Astrocyte (in vitro differentiated cells and primary cell): ENCODE data around the gene TBXAS1. TPM values are rescaled to one million over a fixed set of nuclear protein-coding genes. Genes with fewer than 3 reads are reported as not detected.

Source experiments
- DNase-seq: peaks from one replicate; pipeline ENCODE4 v3.0.0-alpha.2; 2010; ENCODE audit warnings: low read depth
- FAIRE-seq: peaks from 2 replicates; lab custom pipeline; 2011; peaks lifted over from hg19 to GRCh38; lab: Jason Lieb, UNC
- H2AFZ ChIP-seq: 2 replicates; pipeline ENCODE4 v1.6.0; 2012; ENCODE audit warnings: low read depth, low read length, inconsistent platforms
- H3K27ac ChIP-seq: 2 replicates; pipeline ENCODE4 v1.5.1; 2011; ENCODE audit warnings: low read depth, low read length, inconsistent platforms
- H3K27me3 ChIP-seq: 2 replicates; pipeline ENCODE4 v1.6.0; 2011; ENCODE audit warnings: low read length, inconsistent platforms; ENCODE audit not compliant: insufficient read depth
- H3K36me3 ChIP-seq: 2 replicates; pipeline ENCODE4 v1.5.1; 2011; ENCODE audit warnings: low read length, inconsistent platforms; ENCODE audit not compliant: insufficient read depth
- H3K4me1 ChIP-seq: 2 replicates; pipeline ENCODE4 v1.5.1; 2011; ENCODE audit warnings: low read length, inconsistent platforms; ENCODE audit not compliant: insufficient read depth
- H3K4me2 ChIP-seq: 2 replicates; pipeline ENCODE4 v1.6.0; 2012; ENCODE audit warnings: low read length, inconsistent platforms
- H3K4me3 ChIP-seq: 2 replicates; pipeline ENCODE4 v1.5.1; 2011; ENCODE audit warnings: low read depth, mild to moderate bottlenecking, low read length, inconsistent platforms; ENCODE audit not compliant: insufficient read depth
- H3K79me2 ChIP-seq: 2 replicates; pipeline ENCODE4 v1.6.0; 2012; ENCODE audit warnings: mild to moderate bottlenecking, low read length, inconsistent platforms; ENCODE audit not compliant: insufficient read depth
- H3K9ac ChIP-seq: 2 replicates; pipeline ENCODE4 v1.6.0; 2012; ENCODE audit warnings: mild to moderate bottlenecking, low read length, inconsistent platforms
- H3K9me3 ChIP-seq: 2 replicates; pipeline ENCODE4 v1.5.1; 2012; ENCODE audit warnings: low read depth, mild to moderate bottlenecking, low read length, inconsistent platforms; ENCODE audit not compliant: insufficient read depth
- H4K20me1 ChIP-seq: 2 replicates; pipeline ENCODE4 v1.6.0; 2012; ENCODE audit warnings: low read length, inconsistent platforms; ENCODE audit not compliant: insufficient read depth
- H3K27ac Mint-ChIP-seq: one replicate; pipeline ENCODE4 v1.8.0; 2021; ENCODE audit warnings: mild to moderate bottlenecking, mixed read lengths; ENCODE audit not compliant: unreplicated experiment
- H3K27me3 Mint-ChIP-seq: one replicate; pipeline ENCODE4 v1.8.0; 2021; ENCODE audit warnings: low read depth, mixed read lengths; ENCODE audit not compliant: unreplicated experiment
- H3K36me3 Mint-ChIP-seq: one replicate; pipeline ENCODE4 v1.8.0; 2021; ENCODE audit warnings: low read depth, mixed read lengths; ENCODE audit not compliant: unreplicated experiment
- H3K4me1 Mint-ChIP-seq: one replicate; pipeline ENCODE4 v1.8.0; 2021; ENCODE audit warnings: low read depth, mixed read lengths; ENCODE audit not compliant: unreplicated experiment
- H3K4me3 Mint-ChIP-seq: one replicate; pipeline ENCODE4 v1.8.0; 2021; ENCODE audit warnings: mild to moderate bottlenecking, moderate library complexity, mixed read lengths; ENCODE audit not compliant: unreplicated experiment
- H3K9me3 Mint-ChIP-seq: one replicate; pipeline ENCODE4 v1.8.0; 2021; ENCODE audit warnings: mild to moderate bottlenecking, mixed read lengths; ENCODE audit not compliant: unreplicated experiment
- CTCF ChIP-seq: IDR thresholded peaks from 2 replicates; pipeline ENCODE4 v1.5.1; 2011; ENCODE audit warnings: low read depth, mild to moderate bottlenecking, inconsistent platforms, low read length, moderate library complexity; ENCODE audit not compliant: insufficient read depth
- EZH2 ChIP-seq: IDR thresholded peaks from 2 replicates; pipeline ENCODE4 v1.6.1; 2012; ENCODE audit warnings: mild to moderate bottlenecking, low read length, inconsistent platforms; ENCODE audit not compliant: insufficient read depth
- total RNA-seq: library from RNA; stranded (reverse); gene quantifications from 2 replicates; pipeline ENCODE4 v1.2.1, GENCODE V29; 2021

Gene TBXAS1
- total RNA-seq, 1 donor from 2014 or later: 1.1 TPM

- no peak overlapping the region for H3K27ac ChIP-seq
- H3K36me3 Mint-ChIP-seq: peaks cover 7% of the 10 kb centered on the region
- no peaks in the 10 kb centered on the region for H3K79me2 ChIP-seq
- peaks cover under 1% of the 10 kb centered on the region for H3K4me1 Mint-ChIP-seq
- H3K4me1 ChIP-seq: no peaks in the 10 kb centered on the region
- no peak for TF ChIP-seq CTCF
- TF ChIP-seq EZH2: no peak
- H3K9me3 ChIP-seq: peaks cover 5% of the 10 kb centered on the region
- no peaks in the 10 kb centered on the region for H3K36me3 ChIP-seq
- H3K9ac ChIP-seq: no peak overlapping the region
- H3K27ac Mint-ChIP-seq: no peak overlapping the region
- no peak overlapping the region for H3K4me3 Mint-ChIP-seq
- DNase-seq (no peak), FAIRE-seq (no peak)
- no peak overlapping the region for H3K4me3 ChIP-seq
- no peaks in the 10 kb centered on the region for H4K20me1 ChIP-seq
- H2AFZ ChIP-seq: no peak overlapping the region
- peaks cover 23% of the 10 kb centered on the region for H3K27me3 Mint-ChIP-seq
- H3K9me3 Mint-ChIP-seq: peaks cover 12% of the 10 kb centered on the region
- no peak overlapping the region for H3K4me2 ChIP-seq
- H3K27me3 ChIP-seq: peaks cover 12% of the 10 kb centered on the region
These were observed 9.0 kb upstream of the TBXAS1 start for GRCh38 chr7:139820089-139820488.

- no peak overlapping the region for H2AFZ ChIP-seq
- H3K36me3 ChIP-seq: no peaks in the 10 kb centered on the region
- peaks cover 5% of the 10 kb centered on the region for H3K9me3 ChIP-seq
- no peak for DNase-seq
- peaks cover 12% of the 10 kb centered on the region for H3K27me3 ChIP-seq
- H4K20me1 ChIP-seq: no peaks in the 10 kb centered on the region
- Mint-ChIP-seq H3K4me1 (peaks cover 12% of the 10 kb centered on the region), H3K27me3 (peaks cover 17% of the 10 kb centered on the region), H3K9me3 (peaks cover 9% of the 10 kb centered on the region), H3K27ac (no peak overlapping the region), H3K4me3 (no peak overlapping the region), H3K36me3 (peaks cover 7% of the 10 kb centered on the region)
- FAIRE-seq: no peak
- no peak overlapping the region for H3K4me2 ChIP-seq
- H3K9ac ChIP-seq: no peak overlapping the region
- peaks cover 8% of the 10 kb centered on the region for H3K4me1 ChIP-seq
- H3K79me2 ChIP-seq: no peaks in the 10 kb centered on the region
- H3K27ac ChIP-seq: no peak overlapping the region
- TF ChIP-seq EZH2 (no peak), CTCF (no peak)
- H3K4me3 ChIP-seq: no peak overlapping the region
These were observed 7.5 kb upstream of the TBXAS1 start for GRCh38 chr7:139821349-139822105.

GRCh38 chr7:139822855-139823254 lies 6.2 kb upstream of the TBXAS1 start:
- Histone ChIP-seq H3K9me3 (no peaks in the 10 kb centered on the region), H4K20me1 (no peaks in the 10 kb centered on the region), H3K36me3 (no peaks in the 10 kb centered on the region), H3K9ac (no peak overlapping the region), H3K4me2 (no peak overlapping the region), H3K4me1 (peaks cover 8% of the 10 kb centered on the region), H3K27me3 (peaks cover 18% of the 10 kb centered on the region), H3K27ac (no peak overlapping the region), H3K4me3 (no peak overlapping the region), H2AFZ (no peak overlapping the region), H3K79me2 (no peaks in the 10 kb centered on the region)
- no peak overlapping the region for H3K4me3 Mint-ChIP-seq
- FAIRE-seq (no peak), DNase-seq (no peak)
- no peak for TF ChIP-seq CTCF
- no peak for TF ChIP-seq EZH2
- H3K9me3 Mint-ChIP-seq: no peaks in the 10 kb centered on the region
- peaks cover 13% of the 10 kb centered on the region for H3K27me3 Mint-ChIP-seq
- H3K4me1 Mint-ChIP-seq: peaks cover 12% of the 10 kb centered on the region
- H3K36me3 Mint-ChIP-seq: no peaks in the 10 kb centered on the region
- H3K27ac Mint-ChIP-seq: no peak overlapping the region
